ENCODE results near the gene TTC39A.

TTC39A gene

GRCh38 chr1:51297401-51298321 lies 32.7 kb downstream of the TTC39A start:
- no peak for TF ChIP-seq JUND (IDR thresholded peaks at IDR 0.05; ENCODE audit: low read depth)
- in situ Hi-C loops (cut with HindIII; ENCODE audit: low pct_unique_long_range_greater_than_20kb, low sequenced_read_pairs), result no loop called here
- DNase-seq (ENCODE audit: low read depth in 1 of 2, low spot score in 1 of 2), result peak in 1 of 2 experiments; percentile 54

DNA sequence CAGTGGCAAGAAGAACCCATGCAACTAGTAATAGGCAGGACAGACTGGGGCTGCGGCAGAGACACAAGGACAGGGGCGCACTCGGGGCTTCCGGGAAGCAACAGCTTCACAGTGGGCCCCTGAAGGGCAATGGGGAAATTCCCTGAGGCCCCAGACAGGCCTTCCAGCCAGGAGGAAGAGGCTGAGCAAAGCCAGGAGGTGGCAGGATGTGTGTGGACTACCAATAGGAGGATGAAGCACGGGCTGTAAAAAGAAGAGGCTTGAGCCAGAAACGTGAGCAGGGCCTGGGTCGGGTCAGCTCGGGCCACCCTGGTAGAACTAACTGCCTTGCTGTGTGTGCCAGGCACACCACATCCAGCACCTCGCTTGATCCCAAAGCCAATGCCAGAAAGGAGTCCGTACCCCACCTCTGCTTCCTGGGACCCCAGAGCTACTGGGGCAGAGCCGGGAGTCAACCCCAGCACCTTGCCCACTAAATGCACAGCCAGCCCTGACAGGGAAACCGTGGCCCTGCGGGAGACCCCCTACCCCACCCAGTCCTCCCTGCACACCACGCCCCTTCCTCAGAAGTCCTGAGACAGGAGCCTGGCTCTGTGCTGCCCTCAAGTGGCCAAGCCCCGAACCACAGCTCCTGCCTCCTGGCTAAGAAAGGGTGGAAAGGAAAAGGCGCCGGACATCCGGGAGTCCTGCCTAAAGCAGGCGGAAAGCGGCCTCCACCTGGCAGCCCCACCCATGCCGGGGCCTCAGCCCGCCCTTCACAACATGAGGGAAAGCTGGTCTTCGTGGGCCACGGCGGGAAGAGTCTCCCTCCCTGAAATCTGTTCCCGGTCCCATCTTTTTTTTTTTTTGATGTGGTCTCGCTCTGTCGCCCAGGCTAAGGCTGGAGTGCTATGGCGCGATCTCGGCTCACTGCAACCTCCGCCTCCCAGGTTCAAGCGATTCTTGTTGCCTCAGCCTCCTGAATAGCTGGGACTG lies 33.7 kb downstream of the TTC39A start:
- TF ChIP-seq JUND (IDR thresholded peaks at IDR 0.05; ENCODE audit: low read depth), result no peak
- in situ Hi-C loops (cut with HindIII; ENCODE audit: low pct_unique_long_range_greater_than_20kb, low sequenced_read_pairs), result no loop called here

GRCh38 chr1:51295926-51296325 lies 34.4 kb downstream of the TTC39A start:
- TF ChIP-seq JUND (IDR thresholded peaks at IDR 0.05; ENCODE audit: low read depth), result no peak
- in situ Hi-C loops (cut with HindIII; ENCODE audit: low pct_unique_long_range_greater_than_20kb, low sequenced_read_pairs), result no loop called here
- no peak for DNase-seq (ENCODE audit: low read depth in 1 of 2, low spot score in 1 of 2)

More for the DNA sequence above, 33.7 kb downstream of the TTC39A start:
- DNase-seq (ENCODE audit: low read depth in 1 of 2, low spot score in 1 of 2), result peak; percentile 53 to 84

DNA sequence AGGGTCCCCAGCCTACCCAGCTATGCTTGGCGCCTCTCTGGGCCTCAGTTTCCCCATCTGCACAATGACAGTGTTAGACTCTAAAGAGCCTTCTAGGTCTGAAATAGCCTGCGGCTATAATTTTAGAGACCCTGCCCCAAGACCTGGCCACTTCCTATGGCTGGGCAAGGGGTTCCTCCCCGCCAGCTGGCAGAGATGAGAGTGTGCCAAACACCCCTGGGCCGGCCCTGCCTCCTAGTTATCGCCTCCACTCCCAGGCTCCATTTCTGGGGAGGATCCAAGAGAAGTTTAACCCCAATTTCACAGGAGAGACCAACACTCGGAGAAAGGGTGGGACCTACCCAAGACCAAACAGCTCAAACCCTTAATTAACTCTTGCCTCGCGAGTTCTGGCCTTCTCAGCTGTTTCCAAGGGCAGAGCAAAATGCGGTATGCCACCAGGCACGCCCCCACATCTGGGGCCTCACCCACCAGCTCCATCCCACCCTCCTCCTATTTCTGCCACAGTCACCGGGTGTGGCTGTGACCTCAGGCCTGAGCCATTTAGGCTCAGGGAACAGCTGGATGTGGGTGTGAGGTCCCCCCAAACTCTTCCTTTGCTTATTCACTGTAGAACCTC lies 35.7 kb downstream of the TTC39A start:
- TF ChIP-seq JUND (IDR thresholded peaks at IDR 0.05; ENCODE audit: low read depth), result no peak
- in situ Hi-C loops (cut with HindIII; ENCODE audit: low pct_unique_long_range_greater_than_20kb, low sequenced_read_pairs), result no loop called here
- DNase-seq (ENCODE audit: low read depth in 1 of 2, low spot score in 1 of 2), result no peak

- TF ChIP-seq JUND (IDR thresholded peaks at IDR 0.05; ENCODE audit: low read depth), result no peak
- in situ Hi-C loops (cut with HindIII; ENCODE audit: low pct_unique_long_range_greater_than_20kb, low sequenced_read_pairs), result no loop called here
- no peak for DNase-seq (ENCODE audit: low read depth in 1 of 2, low spot score in 1 of 2)
Observed at GRCh38 chr1:51293898-51294515, 36.4 kb downstream of the TTC39A start.

DNA sequence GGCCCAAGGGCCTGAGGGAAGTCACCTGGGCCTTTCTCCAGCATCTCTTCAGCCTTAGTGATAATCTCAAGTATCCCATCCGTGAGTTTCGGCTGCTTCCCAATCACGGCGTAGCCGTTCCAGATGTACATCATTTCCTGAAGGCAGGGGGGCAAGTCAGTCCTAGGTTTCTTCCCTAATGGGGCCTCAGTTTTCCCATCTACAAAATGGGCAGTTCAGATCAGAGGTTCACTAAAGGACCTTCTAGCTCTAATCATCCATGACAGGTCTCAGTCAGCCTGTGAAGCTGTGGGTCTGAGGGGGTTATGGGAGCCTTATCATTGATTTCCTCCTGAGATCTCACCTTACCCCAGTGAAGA lies 39.9 kb downstream of the TTC39A start:
- no peak for TF ChIP-seq JUND (IDR thresholded peaks at IDR 0.05; ENCODE audit: low read depth)
- in situ Hi-C loops (cut with HindIII; ENCODE audit: low pct_unique_long_range_greater_than_20kb, low sequenced_read_pairs), result no loop called here
- no peak for DNase-seq (ENCODE audit: low read depth in 1 of 2, low spot score in 1 of 2)

GRCh38 chr1:51289676-51290488 lies 40.5 kb downstream of the TTC39A start:
- no peak for TF ChIP-seq JUND (IDR thresholded peaks at IDR 0.05; ENCODE audit: low read depth)
- DNase-seq (ENCODE audit: low read depth in 1 of 2, low spot score in 1 of 2), result no peak
- in situ Hi-C loops (cut with HindIII; ENCODE audit: low pct_unique_long_range_greater_than_20kb, low sequenced_read_pairs), result no loop called here

- no peak for DNase-seq (ENCODE audit: low read depth in 1 of 2, low spot score in 1 of 2)
- TF ChIP-seq JUND (IDR thresholded peaks at IDR 0.05; ENCODE audit: low read depth), result no peak
- in situ Hi-C loops (cut with HindIII; ENCODE audit: low pct_unique_long_range_greater_than_20kb, low sequenced_read_pairs), result no loop called here
Observed at GRCh38 chr1:51288578-51288977, 41.8 kb downstream of the TTC39A start.

DNA sequence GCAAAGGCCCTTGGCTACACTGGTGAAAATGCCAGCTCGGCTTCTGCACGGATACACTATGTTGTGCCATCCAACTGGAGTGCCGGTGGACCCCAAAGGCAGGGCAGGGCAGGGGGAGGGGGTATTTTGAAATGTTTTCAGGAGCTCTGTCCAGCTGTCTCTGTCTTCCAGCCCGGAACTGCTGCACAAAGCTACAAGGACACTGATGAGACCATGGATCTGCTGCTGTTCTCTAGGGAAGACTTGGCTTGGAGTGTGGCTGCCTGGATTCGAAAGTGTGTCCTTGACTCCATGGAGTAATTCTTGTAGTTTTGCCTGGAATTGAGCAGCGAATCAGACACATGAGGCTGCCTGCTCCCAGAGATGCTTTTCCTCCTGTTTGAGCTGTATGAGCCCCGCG lies 42.4 kb downstream of the TTC39A start:
- no peak for DNase-seq (ENCODE audit: low read depth in 1 of 2, low spot score in 1 of 2)
- in situ Hi-C loops (cut with HindIII; ENCODE audit: low pct_unique_long_range_greater_than_20kb, low sequenced_read_pairs), result no loop called here
- TF ChIP-seq JUND (IDR thresholded peaks at IDR 0.05; ENCODE audit: low read depth), result no peak

GRCh38 chr1:51285055-51285454 lies 45.3 kb downstream of the TTC39A start:
- DNase-seq (ENCODE audit: low read depth in 1 of 2, low spot score in 1 of 2), result no peak
- no peak for TF ChIP-seq JUND (IDR thresholded peaks at IDR 0.05; ENCODE audit: low read depth)
- in situ Hi-C loops (cut with HindIII; ENCODE audit: low pct_unique_long_range_greater_than_20kb, low sequenced_read_pairs), result no loop called here

GRCh38 chr1:51284487-51284954 lies 45.8 kb downstream of the TTC39A start:
- no peak for DNase-seq (ENCODE audit: low read depth in 1 of 2, low spot score in 1 of 2)
- in situ Hi-C loops (cut with HindIII; ENCODE audit: low pct_unique_long_range_greater_than_20kb, low sequenced_read_pairs), result no loop called here
- no peak for TF ChIP-seq JUND (IDR thresholded peaks at IDR 0.05; ENCODE audit: low read depth)

Measured in T47D (cell line).